ENCODE results near the gene ASB4.
"Not testable (repeated sequence)": the region's sequence is repeated elsewhere in the genome, so short reads cannot be mapped to it uniquely, and the experiment has no call there.

ASB4 gene, protein sequence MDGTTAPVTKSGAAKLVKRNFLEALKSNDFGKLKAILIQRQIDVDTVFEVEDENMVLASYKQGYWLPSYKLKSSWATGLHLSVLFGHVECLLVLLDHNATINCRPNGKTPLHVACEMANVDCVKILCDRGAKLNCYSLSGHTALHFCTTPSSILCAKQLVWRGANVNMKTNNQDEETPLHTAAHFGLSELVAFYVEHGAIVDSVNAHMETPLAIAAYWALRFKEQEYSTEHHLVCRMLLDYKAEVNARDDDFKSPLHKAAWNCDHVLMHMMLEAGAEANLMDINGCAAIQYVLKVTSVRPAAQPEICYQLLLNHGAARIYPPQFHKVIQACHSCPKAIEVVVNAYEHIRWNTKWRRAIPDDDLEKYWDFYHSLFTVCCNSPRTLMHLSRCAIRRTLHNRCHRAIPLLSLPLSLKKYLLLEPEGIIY

DNA sequence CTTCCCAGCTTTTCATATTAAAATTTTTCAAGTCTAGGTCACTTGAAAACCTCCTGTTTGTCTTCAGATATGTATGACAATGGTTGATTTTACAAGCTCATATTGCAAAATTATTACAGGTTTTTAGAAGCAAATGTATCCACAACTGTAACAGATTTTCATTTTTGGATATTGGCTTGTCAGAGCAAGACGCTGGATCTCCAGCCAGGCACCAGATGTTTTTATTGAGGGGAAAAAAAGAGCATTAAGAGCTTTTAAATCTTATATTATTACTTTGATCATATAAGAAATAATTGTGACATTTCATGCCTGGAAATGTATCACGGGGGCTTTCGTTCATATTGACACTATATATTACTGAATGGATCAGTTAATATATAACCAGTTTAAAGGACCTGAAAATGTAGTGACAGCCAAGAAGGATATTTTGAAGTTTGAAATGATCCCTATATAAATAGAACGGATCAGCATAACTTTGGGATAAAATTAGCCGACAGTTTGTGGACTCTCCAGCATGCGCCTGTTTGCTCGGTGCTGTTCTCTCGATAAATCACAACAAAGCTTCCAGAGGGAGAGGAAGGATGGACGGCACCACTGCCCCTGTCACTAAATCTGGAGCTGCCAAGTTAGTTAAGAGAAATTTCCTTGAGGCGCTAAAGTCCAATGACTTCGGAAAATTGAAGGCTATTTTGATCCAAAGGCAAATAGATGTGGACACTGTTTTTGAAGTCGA lies at the start of gene ASB4:
Gene ASB4, plus strand, starts transcription at position 553 of the 733 bp plus-strand sequence. Its CDS starts 29 bp downstream, at position 582.
- DNase-seq (ENCODE audit: low spot score), result no peak

DNA sequence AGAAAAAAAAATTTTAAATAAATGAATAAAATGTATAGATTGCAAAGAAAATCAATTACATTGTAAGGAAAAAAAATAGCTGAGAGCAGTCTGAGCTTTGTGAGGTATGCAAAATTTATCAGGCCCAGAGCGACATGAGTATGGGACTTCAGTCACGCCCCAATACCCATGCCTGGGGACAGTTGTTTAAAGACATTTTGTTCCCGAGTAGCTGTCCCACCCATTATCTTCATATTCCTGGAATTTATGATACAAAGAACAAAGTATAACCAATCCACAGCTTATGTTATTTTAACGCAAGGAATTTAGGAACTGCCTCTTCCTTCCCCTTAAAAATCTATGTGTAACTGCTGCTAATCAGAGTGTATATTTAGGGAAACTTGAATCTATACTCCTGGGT lies 49.3 kb upstream of the ASB4 start:
- no peak for DNase-seq (ENCODE audit: low spot score)

DNA sequence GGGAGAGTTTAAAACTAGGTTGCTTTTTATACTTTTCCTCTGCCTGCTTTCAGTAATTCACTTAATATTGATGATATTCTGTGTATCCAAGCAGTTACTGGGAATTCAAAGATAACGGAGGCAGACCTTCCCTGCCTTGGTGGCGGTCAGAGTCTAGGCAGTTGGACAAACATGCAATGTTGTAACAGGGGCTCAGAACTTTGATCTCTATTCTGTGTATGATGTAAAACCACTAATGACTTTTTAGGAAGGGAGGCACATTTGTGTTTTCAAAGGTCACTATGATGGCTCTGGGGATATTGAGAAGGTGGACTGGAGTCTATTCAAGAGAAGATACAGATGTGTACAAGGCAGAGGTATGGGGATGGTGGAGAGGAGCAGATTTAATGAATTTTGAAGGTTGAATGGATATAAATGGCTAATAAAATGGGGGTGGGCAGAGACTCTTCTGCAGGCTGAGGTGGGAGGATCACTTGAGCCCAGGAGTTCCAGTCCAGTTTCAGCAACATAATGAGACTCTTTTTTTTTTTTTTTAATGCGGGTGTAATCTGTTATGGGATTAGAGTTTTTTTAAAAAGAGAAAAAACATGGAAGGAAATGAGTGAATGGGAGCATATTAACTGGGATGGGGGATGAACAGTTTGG lies 45.2 kb upstream of the ASB4 start:
- DNase-seq (ENCODE audit: low spot score), result no peak

DNA sequence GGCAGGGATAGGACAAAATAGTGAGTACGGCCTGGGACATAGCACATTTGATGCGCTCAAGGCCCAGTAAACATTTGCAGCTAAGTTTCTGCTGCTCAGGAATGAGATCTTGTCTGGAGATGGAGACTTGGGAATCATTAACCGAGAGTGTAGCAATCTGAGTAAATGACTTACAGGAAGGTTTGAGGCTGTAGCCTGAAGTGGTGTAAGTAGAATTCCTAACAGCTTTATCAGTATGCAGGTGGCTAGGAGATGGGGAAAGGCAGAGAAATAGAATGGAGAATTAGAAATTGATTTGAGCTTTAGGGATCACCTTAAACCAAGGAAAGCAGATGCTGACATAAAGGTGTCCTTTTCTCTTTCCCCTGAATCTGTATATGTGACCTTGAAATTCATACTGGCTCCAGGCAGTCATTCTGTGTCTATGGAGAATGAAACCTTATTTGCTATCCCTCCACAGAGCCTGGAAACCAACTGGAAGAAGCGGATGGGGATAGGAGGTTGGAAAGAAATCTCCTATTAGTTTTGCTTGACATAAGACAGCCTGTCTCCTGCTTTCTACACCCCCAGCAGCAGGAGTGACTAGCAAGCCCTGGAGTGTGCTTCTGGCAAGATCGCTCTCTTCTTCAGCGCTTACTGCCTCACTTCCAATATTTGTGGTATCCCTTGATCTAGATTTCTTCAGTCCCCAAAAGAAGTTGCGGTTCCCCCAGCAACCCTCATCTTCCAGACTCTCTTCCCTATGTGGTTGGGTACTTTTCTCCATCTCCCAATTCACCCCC lies 44.5 kb upstream of the ASB4 start:
- DNase-seq (ENCODE audit: low spot score), result no peak

DNA sequence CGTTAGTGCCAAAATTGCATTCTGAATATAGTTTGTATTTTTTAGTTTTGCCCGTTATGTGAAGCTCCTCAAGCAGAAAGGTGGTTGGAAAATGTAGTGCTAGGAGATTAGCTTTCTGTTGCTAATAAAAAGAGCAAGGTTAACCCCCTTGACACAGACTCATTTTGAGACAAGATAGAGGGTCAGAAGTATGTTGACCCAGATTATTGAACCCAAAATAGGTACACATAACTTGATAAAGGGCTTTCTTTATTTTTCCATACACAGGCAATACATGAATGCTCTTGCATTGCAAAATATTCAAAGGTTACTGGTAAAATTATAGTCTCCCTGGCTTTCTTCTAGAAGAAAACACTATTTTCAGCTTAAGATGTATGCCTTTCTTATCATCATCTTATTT lies 40.9 kb upstream of the ASB4 start:
- DNase-seq (ENCODE audit: low spot score), result no peak

DNA sequence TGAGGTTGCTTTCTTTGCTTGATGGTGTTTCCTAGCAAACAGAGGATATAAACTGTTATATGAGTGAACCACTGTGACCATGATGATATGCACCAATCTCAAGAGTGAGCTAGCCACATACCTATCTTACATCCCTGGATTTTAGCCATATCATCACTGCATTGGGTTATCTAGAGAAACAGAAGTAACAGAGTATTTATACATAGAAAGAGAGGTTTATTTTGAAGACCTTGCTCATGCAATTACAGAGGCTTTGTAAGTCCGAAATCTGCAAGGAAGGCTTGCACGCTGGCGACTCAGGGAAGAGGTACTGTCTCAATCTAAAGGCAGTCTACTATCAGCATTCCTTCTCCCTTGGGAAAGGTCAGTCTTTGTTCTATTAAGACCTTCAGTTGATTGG lies 39.1 kb upstream of the ASB4 start:
- no peak for DNase-seq (ENCODE audit: low spot score)

DNA sequence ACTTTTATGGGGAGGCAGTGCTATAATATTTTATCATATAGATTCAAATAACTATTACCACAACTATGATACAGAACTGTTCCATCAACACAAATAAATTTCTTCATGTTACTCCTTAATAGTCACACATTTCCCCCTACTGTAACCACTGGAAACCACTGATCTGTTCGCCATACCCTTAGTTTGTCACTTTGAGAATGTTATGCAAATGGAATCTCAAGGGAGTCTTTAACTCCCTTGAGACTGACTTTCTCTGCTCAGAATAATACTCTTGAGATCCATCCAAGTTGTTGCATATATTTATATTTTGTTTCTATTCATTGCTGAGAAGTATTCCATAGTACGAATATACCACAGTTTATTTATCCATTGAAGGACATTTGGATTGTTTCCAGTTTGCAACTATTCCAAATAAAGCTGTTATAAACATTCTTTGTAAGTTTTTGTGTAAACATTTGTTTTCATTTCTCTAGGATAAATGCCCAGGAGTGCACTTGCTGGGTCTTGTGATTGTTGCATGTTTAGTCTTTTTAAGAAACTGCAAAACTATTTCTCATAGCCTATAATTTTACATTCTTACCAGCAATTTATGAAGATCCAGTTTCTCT lies 31.2 kb upstream of the ASB4 start:
- no peak for DNase-seq (ENCODE audit: low spot score)

DNA sequence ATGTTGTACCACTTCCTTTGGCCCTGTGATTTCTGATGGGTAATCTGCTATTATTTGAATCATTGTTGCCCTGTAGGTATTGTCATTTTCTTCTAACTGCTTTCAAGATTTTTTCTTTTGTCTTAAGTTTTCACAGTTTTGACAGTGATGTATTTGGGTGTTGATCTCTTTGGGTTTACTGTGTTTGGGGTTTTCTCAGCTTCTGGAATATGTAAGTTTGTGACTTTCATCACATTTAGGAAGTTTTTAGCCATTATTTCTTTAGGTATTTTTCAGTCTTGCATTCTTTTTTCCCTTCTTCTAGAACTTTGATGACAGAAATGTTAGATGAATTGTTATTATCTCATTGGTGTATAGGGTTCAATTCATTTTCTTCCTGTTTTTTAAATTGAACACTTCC lies 27.8 kb upstream of the ASB4 start:
- DNase-seq (ENCODE audit: low spot score), result no peak

DNA sequence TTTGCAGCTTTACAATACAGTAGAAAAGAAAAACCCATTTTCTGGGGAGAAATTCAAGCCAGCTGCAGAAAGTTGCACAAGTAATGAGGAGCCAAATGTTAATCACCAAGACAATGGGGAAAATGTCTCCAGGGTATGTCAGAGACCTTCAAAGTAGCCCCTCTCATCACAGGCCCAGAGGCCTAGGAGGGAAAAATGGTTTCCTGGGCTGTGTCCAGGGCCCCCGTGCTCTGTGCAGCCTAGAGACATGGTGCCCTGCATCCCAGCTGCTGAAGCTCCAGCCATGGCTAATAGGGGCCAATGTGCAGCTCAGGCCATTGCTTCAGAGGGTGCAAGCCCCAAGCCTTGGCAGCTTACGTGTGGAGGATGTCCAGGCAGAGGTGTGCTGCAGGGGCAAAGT lies 25.1 kb upstream of the ASB4 start:
- not testable (repeated sequence) for DNase-seq (ENCODE audit: low spot score)

DNA sequence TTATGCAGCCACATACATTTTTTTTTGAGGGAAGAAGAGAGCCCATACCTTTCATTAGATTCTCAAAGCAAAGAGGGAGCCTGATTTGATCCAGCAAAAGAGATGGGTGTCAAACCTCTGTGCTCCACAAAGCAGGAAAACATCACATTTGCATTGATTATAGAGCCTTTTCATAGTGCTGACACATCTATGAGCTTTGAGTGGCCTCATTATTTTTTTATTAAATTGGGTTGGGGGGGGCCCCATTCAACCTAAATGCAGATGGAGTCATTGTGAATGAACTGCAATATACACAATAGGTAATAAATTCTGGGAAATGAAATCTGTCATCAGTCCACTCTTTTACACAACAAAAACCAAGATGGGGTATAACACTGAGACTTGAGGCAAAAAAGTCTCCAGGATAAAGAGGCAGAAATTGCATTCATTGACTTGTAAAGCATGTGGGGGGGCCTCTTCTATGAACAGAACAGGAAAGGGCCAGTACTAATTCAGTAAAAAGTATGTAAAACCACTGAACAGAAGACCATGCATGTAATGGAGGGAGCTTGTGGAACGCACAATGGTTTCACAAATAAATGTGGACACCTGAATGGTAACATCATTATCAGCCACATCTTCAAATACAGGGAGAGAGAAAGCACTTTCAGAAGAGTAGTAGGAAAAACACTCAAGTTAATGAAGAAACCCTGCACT lies 17.7 kb upstream of the ASB4 start:
- DNase-seq (ENCODE audit: low spot score), result no peak

DNA sequence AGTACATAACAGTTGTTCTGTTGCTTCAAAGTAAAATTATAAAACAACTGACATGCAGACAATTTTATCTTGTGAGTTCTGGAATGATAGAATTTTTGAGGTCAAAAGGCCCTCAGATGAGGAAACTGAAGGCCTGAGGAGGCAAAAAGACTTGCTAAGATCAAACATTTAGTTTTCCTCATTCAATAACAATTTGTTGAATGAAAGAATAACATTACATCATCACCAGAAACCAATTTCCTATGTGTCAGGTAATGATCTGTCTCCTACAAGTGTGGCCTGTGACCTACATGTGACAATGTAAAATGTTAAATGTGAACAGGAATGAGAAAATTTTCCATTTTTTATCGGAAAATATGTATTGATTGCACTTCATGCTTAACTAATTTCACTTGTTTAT lies 16.6 kb upstream of the ASB4 start:
- no peak for DNase-seq (ENCODE audit: low spot score)

DNA sequence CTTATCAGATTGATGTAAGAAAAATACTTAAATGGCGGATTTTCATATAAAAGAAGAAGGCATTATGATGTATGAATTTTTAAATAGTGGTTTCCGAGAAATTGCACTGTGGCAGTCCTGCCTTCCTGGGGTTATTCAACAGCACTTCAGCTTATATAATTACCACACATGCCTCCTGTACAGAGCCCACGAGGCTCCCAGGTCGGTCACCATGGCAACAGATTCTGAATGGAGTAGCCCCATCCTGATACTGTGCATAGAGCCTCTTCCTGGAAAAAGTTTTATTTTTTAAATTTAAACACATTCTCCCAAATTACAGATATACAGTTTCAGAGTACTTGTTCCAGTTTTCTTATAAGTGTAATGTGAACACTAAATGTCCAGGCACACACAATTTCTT lies 15.9 kb upstream of the ASB4 start:
- DNase-seq (ENCODE audit: low spot score), result no peak

DNA sequence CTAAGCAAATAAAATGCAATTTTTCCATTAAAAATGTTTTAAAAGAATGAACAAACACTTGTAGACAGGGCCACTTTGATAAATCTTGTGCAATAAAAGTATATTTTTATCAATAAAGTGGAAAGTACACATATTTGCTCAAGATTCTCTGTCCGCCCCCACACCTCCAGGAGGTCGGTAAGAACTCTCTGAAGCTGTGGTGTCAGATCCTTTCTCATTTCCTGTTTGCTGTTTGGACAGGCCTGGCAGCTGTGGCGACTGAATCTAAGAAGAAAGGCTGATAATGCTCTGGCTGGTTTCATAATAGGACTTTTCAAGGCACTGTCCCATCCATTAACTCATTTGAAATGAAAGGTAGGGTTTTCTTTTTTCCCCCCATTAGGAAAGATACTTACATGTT lies 15.3 kb upstream of the ASB4 start:
- no peak for DNase-seq (ENCODE audit: low spot score)

DNA sequence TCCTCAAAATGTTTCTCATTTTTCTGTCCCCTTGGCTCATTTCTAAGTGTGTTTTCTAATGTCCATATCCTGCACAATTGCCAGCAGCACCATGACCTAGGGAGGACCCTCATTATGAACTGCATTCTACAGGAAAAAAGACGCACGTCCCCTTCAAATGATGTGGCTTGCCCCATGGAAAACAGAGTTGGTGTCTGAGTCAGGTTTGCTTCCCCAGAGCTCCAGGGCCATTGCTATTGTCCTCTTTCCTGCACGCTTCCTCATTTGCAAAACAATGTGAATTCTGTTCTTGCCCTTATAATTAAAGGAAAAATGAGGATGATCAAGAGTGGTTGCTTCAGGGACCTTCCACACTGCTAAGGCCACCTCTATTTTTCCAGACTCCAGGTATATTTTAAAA lies 14.7 kb upstream of the ASB4 start:
- no peak for DNase-seq (ENCODE audit: low spot score)

DNA sequence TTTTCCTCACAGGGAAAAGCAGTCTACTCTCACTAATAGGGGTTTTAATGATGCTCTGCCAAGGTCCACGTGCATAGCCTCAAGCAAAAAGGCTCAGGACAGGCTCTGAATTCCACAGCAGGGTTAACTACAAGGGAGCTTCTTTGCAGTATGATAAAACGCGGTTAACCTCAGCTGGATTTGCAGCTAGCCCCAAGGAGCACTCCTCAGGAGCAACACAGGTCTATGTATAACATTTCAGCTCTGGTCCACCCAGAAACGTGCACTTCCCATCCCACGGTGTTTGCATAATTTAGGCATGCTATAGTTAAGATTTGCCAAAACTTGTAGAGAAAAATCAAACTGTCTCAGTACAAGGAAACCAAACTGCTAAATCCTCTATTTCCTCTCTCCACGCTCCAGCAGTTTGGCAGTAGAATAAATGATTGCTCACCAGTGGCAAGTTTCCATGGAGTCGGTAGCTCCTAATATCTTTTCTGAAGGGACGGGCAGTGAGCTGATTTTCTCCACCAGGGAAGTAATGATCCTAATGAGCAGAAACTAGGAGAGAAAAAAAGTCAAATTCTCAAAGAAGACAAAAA lies 13.1 kb upstream of the ASB4 start:
- no peak for DNase-seq (ENCODE audit: low spot score)

DNA sequence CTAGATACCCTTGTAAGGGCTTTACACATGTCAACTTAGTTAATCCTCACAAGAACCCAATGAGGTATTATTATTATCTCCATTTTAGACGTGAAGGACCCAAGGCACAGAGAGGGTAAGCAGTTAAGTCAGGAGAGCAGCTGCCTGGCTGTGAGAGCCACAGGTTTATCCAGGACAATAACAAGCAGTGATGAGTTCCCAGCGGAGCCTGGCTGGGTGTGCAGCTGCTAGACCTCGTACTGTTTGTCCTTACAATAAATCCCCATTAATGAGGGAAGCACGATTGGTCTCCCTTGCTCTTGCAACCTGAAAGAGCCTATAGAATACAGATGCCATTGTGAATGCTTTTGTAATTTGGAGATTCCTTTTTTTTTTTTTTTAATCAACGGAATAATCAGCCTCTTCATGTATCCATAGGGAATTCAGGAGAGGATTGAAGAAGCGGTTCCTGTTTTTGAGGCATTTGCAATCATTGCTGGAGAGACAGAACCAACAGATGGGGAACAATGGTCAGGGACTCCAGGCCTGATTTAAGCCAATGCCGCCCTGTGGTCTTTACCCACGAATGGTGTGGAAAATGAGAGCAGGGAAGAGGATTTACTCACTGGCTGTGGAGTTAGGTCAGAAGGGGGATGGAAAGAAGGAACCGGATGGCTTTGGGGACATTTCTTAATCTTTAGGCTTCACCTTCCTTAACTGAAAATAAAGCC lies 12.3 kb upstream of the ASB4 start:
- DNase-seq (ENCODE audit: low spot score), result no peak

DNA sequence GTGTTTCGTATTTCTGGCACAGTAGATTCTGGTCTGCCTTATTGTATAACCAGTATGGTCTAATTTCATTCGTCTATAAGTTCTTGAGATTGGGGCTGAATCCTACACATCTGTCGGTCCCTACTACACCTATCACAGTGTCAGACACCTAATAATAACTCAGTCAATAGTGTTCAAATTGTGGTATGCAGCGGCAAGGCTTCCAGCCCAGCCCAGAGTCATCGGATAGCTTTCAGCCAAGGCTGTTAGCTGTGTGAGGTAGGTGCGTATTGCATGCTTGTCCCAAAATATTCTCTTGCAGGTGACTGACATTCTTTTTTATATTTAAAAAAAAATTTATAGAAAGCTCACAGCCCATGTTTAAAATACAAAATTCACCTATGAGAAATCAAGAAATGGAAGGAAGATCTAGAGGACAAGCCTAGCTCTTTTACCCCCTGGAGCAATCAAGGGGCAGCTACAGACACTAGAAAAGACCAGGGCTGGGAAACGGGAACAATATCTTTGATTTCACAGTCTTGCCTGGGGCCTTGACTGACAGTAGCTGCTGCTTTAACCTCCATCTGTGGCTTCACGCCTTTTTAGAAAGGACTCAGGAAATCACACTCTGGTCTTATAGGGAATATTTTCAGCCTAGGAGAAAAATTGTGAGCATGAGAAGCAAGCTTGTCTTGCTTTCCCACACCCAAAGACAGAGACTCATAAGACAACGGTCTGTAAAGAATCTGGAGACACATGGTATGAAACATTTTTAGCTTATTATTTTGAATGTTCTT lies 9.5 kb upstream of the ASB4 start:
- DNase-seq (ENCODE audit: low spot score), result no peak

DNA sequence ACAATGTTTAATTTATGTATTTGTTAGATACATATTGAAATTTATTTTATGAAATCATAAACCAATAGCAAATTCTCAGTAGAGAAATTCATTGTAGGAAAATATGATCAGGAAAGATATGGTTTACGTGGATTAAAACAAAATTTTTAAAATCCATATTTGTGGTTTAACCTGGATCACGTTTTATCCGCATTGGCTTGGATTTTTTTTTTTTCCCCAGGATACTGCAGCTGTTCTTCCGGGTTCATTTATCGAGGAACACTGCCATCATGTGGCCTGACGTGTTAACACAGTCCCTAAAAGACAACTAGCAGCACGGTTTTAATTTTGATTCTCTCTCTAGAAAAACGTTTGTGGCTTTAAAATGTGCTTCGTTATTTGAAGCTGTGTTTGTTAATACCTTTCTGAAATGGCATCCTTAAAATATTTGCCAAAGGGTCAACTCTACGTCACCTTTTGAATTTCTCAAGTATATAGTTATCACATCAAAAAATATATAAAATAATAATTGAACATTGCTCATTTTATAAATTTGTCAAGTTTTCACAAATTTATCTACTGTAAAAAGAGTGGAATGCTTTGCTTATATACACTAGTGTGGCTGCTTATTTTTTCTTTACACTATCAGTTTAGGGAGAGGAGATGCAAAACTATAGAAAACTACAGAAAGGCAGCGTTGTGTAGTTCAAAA lies 8.7 kb upstream of the ASB4 start:
- peak; percentile 59 for DNase-seq (ENCODE audit: low spot score)

All from ecto neural progenitor cell (in vitro differentiated cells).